ENCODE measurements around the gene OSBPL8.

The OSBPL8 gene

DNA sequence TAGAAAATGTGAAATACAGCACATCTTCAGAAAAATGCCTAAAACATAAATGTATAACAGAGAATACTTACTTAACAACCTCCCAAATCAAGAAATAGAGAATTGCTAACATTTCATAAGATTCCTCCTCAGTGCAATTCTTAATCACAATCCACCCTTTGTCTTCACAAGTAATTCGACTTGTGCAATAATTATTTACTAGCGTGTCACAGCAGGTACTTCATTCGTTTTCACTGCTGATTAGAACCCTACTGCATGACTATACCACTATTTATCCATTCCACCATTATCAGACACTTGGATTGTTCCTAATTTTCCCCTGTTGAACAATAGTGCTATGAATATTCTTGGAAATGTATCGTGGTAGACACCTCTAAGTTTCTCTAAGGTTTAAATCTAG, 146.4 kb downstream of the OSBPL8 start:
- DNase-seq (ENCODE audit: low read depth, low spot score) = no peak
- ChIA-PET POLR2A (no interaction called here), CTCF (no interaction called here)
- no peak overlapping the region for H3K4me3 ChIP-seq (ENCODE audit: low read depth, low read length)
- TF ChIP-seq, protein P1, sequence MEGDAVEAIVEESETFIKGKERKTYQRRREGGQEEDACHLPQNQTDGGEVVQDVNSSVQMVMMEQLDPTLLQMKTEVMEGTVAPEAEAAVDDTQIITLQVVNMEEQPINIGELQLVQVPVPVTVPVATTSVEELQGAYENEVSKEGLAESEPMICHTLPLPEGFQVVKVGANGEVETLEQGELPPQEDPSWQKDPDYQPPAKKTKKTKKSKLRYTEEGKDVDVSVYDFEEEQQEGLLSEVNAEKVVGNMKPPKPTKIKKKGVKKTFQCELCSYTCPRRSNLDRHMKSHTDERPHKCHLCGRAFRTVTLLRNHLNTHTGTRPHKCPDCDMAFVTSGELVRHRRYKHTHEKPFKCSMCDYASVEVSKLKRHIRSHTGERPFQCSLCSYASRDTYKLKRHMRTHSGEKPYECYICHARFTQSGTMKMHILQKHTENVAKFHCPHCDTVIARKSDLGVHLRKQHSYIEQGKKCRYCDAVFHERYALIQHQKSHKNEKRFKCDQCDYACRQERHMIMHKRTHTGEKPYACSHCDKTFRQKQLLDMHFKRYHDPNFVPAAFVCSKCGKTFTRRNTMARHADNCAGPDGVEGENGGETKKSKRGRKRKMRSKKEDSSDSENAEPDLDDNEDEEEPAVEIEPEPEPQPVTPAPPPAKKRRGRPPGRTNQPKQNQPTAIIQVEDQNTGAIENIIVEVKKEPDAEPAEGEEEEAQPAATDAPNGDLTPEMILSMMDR (IDR thresholded peaks at IDR 0.05; ENCODE audit: insufficient read depth, low read length, missing control alignments) = no peak

DNA sequence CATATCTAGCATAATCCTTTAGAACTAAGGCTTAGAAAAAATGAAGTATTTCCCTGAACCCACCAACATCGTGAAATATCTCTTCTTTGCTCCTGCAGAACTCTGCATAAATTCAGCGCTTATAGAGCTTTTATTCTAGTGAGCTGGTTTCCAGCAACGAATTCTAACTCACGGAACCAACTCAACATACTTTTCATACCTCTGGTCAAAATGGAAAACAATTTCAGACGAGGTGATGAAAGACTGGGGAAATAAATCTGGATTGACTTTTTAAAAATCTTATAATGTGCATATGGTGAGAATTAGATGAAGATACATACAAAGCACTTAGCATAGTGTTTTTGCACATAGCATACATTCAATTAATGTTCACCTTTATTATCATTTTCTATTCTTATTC, 148.8 kb downstream of the OSBPL8 start:
- no peak overlapping the region for H3K4me3 ChIP-seq (ENCODE audit: low read depth, low read length)
- no peak for DNase-seq (ENCODE audit: low read depth, low spot score)
- POLR2A ChIA-PET = no interaction called here
- TF ChIP-seq, protein P1 (IDR thresholded peaks at IDR 0.05; ENCODE audit: insufficient read depth, low read length, missing control alignments) = no peak
- CTCF ChIA-PET = no interaction called here

DNA sequence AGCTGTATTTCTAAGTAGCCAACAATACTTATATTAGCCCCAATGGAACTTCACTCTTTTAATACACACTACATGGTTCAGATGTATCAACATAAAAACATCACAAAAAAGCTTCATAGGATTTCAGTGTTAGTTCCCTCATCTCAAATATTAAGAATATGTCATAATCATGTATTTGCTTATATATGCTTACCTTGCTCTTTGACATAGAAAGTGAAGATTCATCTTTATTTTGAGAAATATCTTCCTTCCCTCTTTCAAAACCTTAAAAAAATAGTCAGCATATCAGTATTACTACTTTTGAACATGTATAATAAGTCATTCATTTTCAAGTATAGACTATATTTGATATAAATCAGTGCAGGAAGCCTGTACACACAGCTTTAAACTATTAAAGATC, 149.2 kb downstream of the OSBPL8 start:
- no peak overlapping the region for H3K4me3 ChIP-seq (ENCODE audit: low read depth, low read length)
- CTCF ChIA-PET = no interaction called here
- POLR2A ChIA-PET = no interaction called here
- no peak for DNase-seq (ENCODE audit: low read depth, low spot score)
- TF ChIP-seq, protein P1 (IDR thresholded peaks at IDR 0.05; ENCODE audit: insufficient read depth, low read length, missing control alignments) = no peak

DNA sequence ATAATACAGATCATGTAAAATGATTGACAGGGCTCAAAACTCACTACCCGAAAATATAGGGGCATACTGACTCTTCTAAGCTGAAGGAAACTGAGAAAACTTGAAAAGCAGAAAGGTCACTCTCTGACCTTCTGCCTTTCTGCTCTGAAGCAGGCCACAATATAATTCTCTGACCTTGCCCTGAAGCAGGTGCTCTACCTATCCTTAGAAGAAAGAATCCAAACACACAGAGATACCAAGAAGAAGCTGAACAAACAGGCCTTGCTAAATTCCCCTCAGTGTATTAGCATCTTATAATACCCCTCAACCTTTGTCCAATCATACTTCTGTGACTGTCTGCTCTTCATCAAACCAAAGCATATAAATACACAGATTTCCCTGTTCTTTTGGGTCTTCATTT, 150.5 kb downstream of the OSBPL8 start:
- CTCF ChIA-PET = interaction anchor here (1.3 kb wide), 1 partner anchor 9 kb away, joined by 3 read pairs; no protein-coding TSS in a partner anchor
- TF ChIP-seq, protein P1 (IDR thresholded peaks at IDR 0.05; ENCODE audit: insufficient read depth, low read length, missing control alignments) = no peak
- DNase-seq (ENCODE audit: low read depth, low spot score) = no peak
- no peak overlapping the region for H3K4me3 ChIP-seq (ENCODE audit: low read depth, low read length)
- POLR2A ChIA-PET = no interaction called here

DNA sequence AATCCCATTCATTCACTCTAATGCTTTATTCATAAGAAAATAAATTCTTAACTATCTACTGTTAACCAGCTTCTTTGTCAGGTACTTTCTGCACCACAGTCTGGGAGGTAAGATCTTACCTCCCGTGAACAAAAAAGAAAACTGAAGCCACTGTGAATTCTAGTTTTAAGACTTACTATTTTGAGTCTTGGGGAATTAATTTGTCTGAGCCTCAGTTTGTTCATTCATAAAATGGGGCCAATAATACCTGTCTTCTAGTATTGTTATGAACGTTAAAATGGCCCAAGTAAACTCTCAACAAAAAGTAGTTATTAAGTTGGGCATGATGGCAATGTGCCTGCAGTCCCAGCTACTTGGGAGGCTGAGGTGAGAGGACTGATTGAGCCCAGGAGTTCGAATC, 151.9 kb downstream of the OSBPL8 start:
- POLR2A ChIA-PET = no interaction called here
- CTCF ChIA-PET = interaction anchor here (0.8 kb wide), 1 partner anchor 10 kb away, joined by 3 read pairs; no protein-coding TSS in a partner anchor
- no peak overlapping the region for H3K4me3 ChIP-seq (ENCODE audit: low read depth, low read length)
- TF ChIP-seq, protein P1 (IDR thresholded peaks at IDR 0.05; ENCODE audit: insufficient read depth, low read length, missing control alignments) = no peak
- no peak for DNase-seq (ENCODE audit: low read depth, low spot score)

DNA sequence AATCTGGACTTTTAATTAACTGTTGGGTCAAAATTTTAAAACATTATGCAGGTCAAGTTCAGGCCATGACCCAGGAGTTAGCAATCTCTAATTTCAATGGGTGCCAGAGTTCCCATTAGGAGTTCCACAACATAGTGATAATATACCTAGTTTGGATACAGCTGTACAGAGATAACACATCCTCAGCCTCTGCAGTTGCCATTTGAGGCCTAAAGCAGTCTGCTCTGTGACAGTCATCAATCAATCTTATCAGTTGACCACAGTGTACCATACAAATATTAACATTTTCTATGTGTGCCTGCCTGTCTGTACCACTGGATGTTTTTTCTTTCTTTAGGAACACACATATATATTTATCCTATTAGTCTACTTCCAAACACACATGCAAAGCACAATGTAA, 157.3 kb downstream of the OSBPL8 start:
- CTCF ChIA-PET = no interaction called here
- no peak overlapping the region for H3K4me3 ChIP-seq (ENCODE audit: low read depth, low read length)
- TF ChIP-seq, protein P1 (IDR thresholded peaks at IDR 0.05; ENCODE audit: insufficient read depth, low read length, missing control alignments) = no peak
- DNase-seq (ENCODE audit: low read depth, low spot score) = no peak
- POLR2A ChIA-PET = no interaction called here
